Stimulated activated CD8-positive, alpha-beta memory T cell treated with anti-CD3 and anti-CD28 coated beads, Interleukin-7, amount 100 ng/mL, for 24 hours (primary cell): Measurements from ENCODE around the gene SLC13A5.
"Not testable (repeated sequence)": the region's sequence is repeated elsewhere in the genome, so short reads cannot be mapped to it uniquely, and the experiment has no call there.

Experiments
- DNase-seq: peaks from one replicate; pipeline ENCODE4 v3.0.0-alpha.2; 2020; ENCODE audit warnings: low read depth

Gene SLC13A5

GRCh38 chr17:6684460-6684783 lies 28.7 kb downstream of the SLC13A5 start:
- DNase-seq, result no peak

GRCh38 chr17:6683730-6684459 lies 29.3 kb downstream of the SLC13A5 start:
- DNase-seq, result no peak

- DNase-seq, result no peak
Observed at GRCh38 chr17:6683081-6683684, 30.0 kb downstream of the SLC13A5 start.

- no peak for DNase-seq
Observed at GRCh38 chr17:6682339-6682738, 30.8 kb downstream of the SLC13A5 start.

- DNase-seq, result no peak
Observed at GRCh38 chr17:6681671-6682070, 31.5 kb downstream of the SLC13A5 start.

GRCh38 chr17:6681176-6681575 lies 32.0 kb downstream of the SLC13A5 start:
- no peak for DNase-seq

- DNase-seq, result no peak
Observed at GRCh38 chr17:6679241-6679640, 33.9 kb downstream of the SLC13A5 start.

GRCh38 chr17:6677946-6678345 lies 35.2 kb downstream of the SLC13A5 start:
- DNase-seq, result no peak

- no peak for DNase-seq
Observed at GRCh38 chr17:6677158-6677831, 35.9 kb downstream of the SLC13A5 start.

- no peak for DNase-seq
Observed at GRCh38 chr17:6676802-6677157, 36.4 kb downstream of the SLC13A5 start.

- no peak for DNase-seq
Observed at GRCh38 chr17:6675201-6675825, 37.9 kb downstream of the SLC13A5 start.

GRCh38 chr17:6674586-6674985 lies 38.6 kb downstream of the SLC13A5 start:
- no peak for DNase-seq

GRCh38 chr17:6671431-6671830 lies 41.7 kb downstream of the SLC13A5 start:
- no peak for DNase-seq

GRCh38 chr17:6670999-6671398 lies 42.2 kb downstream of the SLC13A5 start:
- DNase-seq, result no peak

- no peak for DNase-seq
Observed at GRCh38 chr17:6670571-6670970, 42.6 kb downstream of the SLC13A5 start.

- no peak for DNase-seq
Observed at GRCh38 chr17:6669479-6670212, 43.5 kb downstream of the SLC13A5 start.

GRCh38 chr17:6668727-6669425 lies 44.3 kb downstream of the SLC13A5 start:
- DNase-seq, result no peak

- no peak for DNase-seq
Observed at GRCh38 chr17:6668219-6668618, 45.0 kb downstream of the SLC13A5 start.

- DNase-seq, result no peak
Observed at GRCh38 chr17:6667516-6667915, 45.7 kb downstream of the SLC13A5 start.

GRCh38 chr17:6666557-6666956 lies 46.6 kb downstream of the SLC13A5 start:
- DNase-seq, result no peak

- no peak for DNase-seq
Observed at GRCh38 chr17:6666077-6666521, 47.1 kb downstream of the SLC13A5 start.

- not testable (repeated sequence) for DNase-seq
Observed at GRCh38 chr17:6663200-6663599, 50.0 kb downstream of the SLC13A5 start.
